HEK293T (cell line): Measurements from ENCODE around the gene ARMC5.

ENCODE experiments used
- CTBP1 ChIP-seq: fragments of 450-650 bp; IDR thresholded peaks from 2 replicates; pipeline ENCODE4 v1.6.1; 2016; ENCODE audit warnings: borderline replicate concordance
- ELF4 ChIP-seq: fragments of 450-650 bp; IDR thresholded peaks from 2 replicates; pipeline ENCODE4 v1.6.1; 2017; ENCODE audit warnings: antibody characterized with exemption
- FOXA1 ChIP-seq: fragments of 450-650 bp; IDR thresholded peaks from 2 replicates; pipeline ENCODE4 v1.6.1; 2016; ENCODE audit warnings: mild to moderate bottlenecking
- FOXK2 ChIP-seq: fragments of 450-650 bp; IDR thresholded peaks from 2 replicates; pipeline ENCODE4 v1.6.1; 2016; ENCODE audit warnings: mild to moderate bottlenecking
- NFRKB ChIP-seq: fragments of 450-650 bp; IDR thresholded peaks from 2 replicates; pipeline ENCODE4 v1.6.1; 2016; ENCODE audit warnings: mild to moderate bottlenecking, moderate library complexity
- SP1 ChIP-seq: fragments of 450-650 bp; IDR thresholded peaks from 2 replicates; pipeline ENCODE4 v1.6.1; 2017
- TARDBP ChIP-seq: fragments of 450-650 bp; IDR thresholded peaks from 2 replicates; pipeline ENCODE4 v1.6.1; 2016
- ZNF384 ChIP-seq: fragments of 450-650 bp; IDR thresholded peaks from 2 replicates; pipeline ENCODE4 v1.6.1; 2016

GRCh38 chr16:31488468-31489297 is 29.4 kb downstream of the ARMC5 start:
- no peak for TF ChIP-seq SP1
- no peak for TF ChIP-seq FOXA1
- no peak for TF ChIP-seq CTBP1
- no peak for TF ChIP-seq ZNF384
- no peak for TF ChIP-seq NFRKB
- no peak for TF ChIP-seq TARDBP
- TF ChIP-seq FOXK2: no peak
- no peak for TF ChIP-seq ELF4
